Choroid plexus epithelial cell (primary cell): ENCODE measurements around the gene HMGXB3.

ENCODE experiments used
- DNase-seq: peaks from one replicate; pipeline ENCODE4 v3.0.0-alpha.2; 2010; ENCODE audit warnings: low read depth
- H3K4me3 ChIP-seq: 2 replicates; pipeline ENCODE4 v1.5.1; 2011; ENCODE audit warnings: low read depth, mild to moderate bottlenecking, control low read depth, low read length, moderate library complexity
- CTCF ChIP-seq: conservative IDR thresholded peaks from 2 replicates; pipeline ENCODE4 v1.5.1; 2011; ENCODE audit warnings: low read depth, mild to moderate bottlenecking, control low read depth, inconsistent platforms, low read length, moderate library complexity

HMGXB3 gene

GRCh38 chr5:150033334-150033733 is 32.8 kb downstream of the HMGXB3 start:
- no peak for DNase-seq
- no peak overlapping the region for H3K4me3 ChIP-seq
- no peak for TF ChIP-seq CTCF

GRCh38 chr5:150034662-150035061 is 34.1 kb downstream of the HMGXB3 start:
- no peak overlapping the region for H3K4me3 ChIP-seq
- no peak for TF ChIP-seq CTCF
- peak; percentile 77 for DNase-seq

- no peak for TF ChIP-seq CTCF
- no peak overlapping the region for H3K4me3 ChIP-seq
- DNase-seq: no peak
These were observed 34.8 kb downstream of the HMGXB3 start for GRCh38 chr5:150035139-150035895.

- H3K4me3 ChIP-seq: no peak overlapping the region
- TF ChIP-seq CTCF: peak; percentile 8
- peak; percentile 98 for DNase-seq
These were observed 36.0 kb downstream of the HMGXB3 start for GRCh38 chr5:150036513-150036912.

GRCh38 chr5:150038547-150038946 is 38.0 kb downstream of the HMGXB3 start:
- H3K4me3 ChIP-seq: no peak overlapping the region
- no peak for TF ChIP-seq CTCF
- no peak for DNase-seq

- no peak for DNase-seq
- TF ChIP-seq CTCF: no peak
- no peak overlapping the region for H3K4me3 ChIP-seq
These were observed 41.9 kb downstream of the HMGXB3 start for GRCh38 chr5:150042459-150042858.
